Karpas-422 (cell line): Measurements from ENCODE around the gene SOCS1. TPM values are rescaled to one million over a fixed set of nuclear protein-coding genes. Genes with fewer than 3 reads are reported as not detected.

Experiments
- DNase-seq: peaks from one replicate; pipeline ENCODE4 v3.0.0-alpha.2; 2015
- H2AFZ ChIP-seq: fragments of 200-600 bp; sonication (generic); 2 replicates; pipeline ENCODE4 v1.6.1; 2014; ENCODE audit warnings: antibody characterized with exemption, low read length, mixed read lengths
- H3K27ac ChIP-seq: fragments of 200-600 bp; sonication (generic); 2 replicates; pipeline ENCODE4 v1.5.1; 2014; ENCODE audit warnings: mild to moderate bottlenecking, low read length, moderate library complexity
- H3K27me3 ChIP-seq: fragments of 200-600 bp; sonication (generic); 2 replicates; pipeline ENCODE4 v1.6.1; 2014; ENCODE audit warnings: low read length, mixed read lengths
- H3K36me3 ChIP-seq: fragments of 200-600 bp; sonication (generic); 2 replicates; pipeline ENCODE4 v1.6.1; 2014; ENCODE audit warnings: low read length, mixed read lengths; ENCODE audit not compliant: insufficient read depth
- H3K4me1 ChIP-seq: fragments of 200-600 bp; sonication (generic); 2 replicates; pipeline ENCODE4 v1.6.1; 2014; ENCODE audit warnings: mild to moderate bottlenecking, low read length, mixed read lengths
- H3K4me2 ChIP-seq: fragments of 200-600 bp; sonication (generic); 2 replicates; pipeline ENCODE4 v1.6.1; 2014; ENCODE audit warnings: low read length, low read depth, mild to moderate bottlenecking; ENCODE audit not compliant: poor library complexity, severe bottlenecking
- H3K4me3 ChIP-seq: fragments of 200-600 bp; sonication (generic); 2 replicates; pipeline ENCODE4 v1.5.1; 2014; ENCODE audit warnings: mild to moderate bottlenecking, antibody characterized with exemption, low read length, mixed read lengths
- H3K79me2 ChIP-seq: fragments of 200-600 bp; sonication (generic); 2 replicates; pipeline ENCODE4 v1.6.1; 2014; ENCODE audit warnings: mild to moderate bottlenecking, low read length, mixed read lengths
- H3K9ac ChIP-seq: fragments of 200-600 bp; sonication (generic); 2 replicates; pipeline ENCODE4 v1.6.0; 2014; ENCODE audit warnings: low read length
- H3K9me2 ChIP-seq: fragments of 200-600 bp; sonication (generic), shearing (Covaris generic); replicated peaks from 2 replicates; pipeline ENCODE4 v1.6.0; 2014; ENCODE audit warnings: mild to moderate bottlenecking, low read length, moderate library complexity; ENCODE audit not compliant: insufficient read depth
- H3K9me3 ChIP-seq: fragments of 300-700, 200-600 bp; sonication (generic); 2 replicates; pipeline ENCODE4 v1.6.1; 2014; ENCODE audit warnings: low read length, mixed read lengths
- H4K20me1 ChIP-seq: fragments of 200-600 bp; sonication (generic); 2 replicates; pipeline ENCODE4 v1.6.1; 2014; ENCODE audit warnings: mild to moderate bottlenecking, antibody characterized with exemption, low read length, low read depth; ENCODE audit not compliant: insufficient read depth
- small RNA-seq: library from RNA; depleted of rRNA; stranded (forward); fragments of <200 nt; gene quantifications from one replicate; pipeline ENCODE3, GENCODE V24; 2014
- total RNA-seq: library from RNA; depleted of rRNA; stranded (reverse); fragments of >200 nt; shearing (Covaris generic); gene quantifications from 2 replicates; pipeline ENCODE4 v1.2.3, GENCODE V29; 2014; ENCODE audit warnings: low replicate concordance; rRNA removed

Gene SOCS1
- total RNA-seq, 1 experiment from 2014 or later, result 2.9 TPM

GRCh38 chr16:11204513-11205047 is 51.4 kb downstream of the SOCS1 start:
- H3K9me3 ChIP-seq, result peaks cover 6% of the 10 kb centered on the region
- no peak for DNase-seq
- H3K4me1 ChIP-seq, result peaks cover 36% of the 10 kb centered on the region
- no peak overlapping the region for H2AFZ ChIP-seq
- H3K4me2 ChIP-seq, result no peak overlapping the region
- H3K27ac ChIP-seq, result no peak overlapping the region
- no peaks in the 10 kb centered on the region for H3K79me2 ChIP-seq
- H3K36me3 ChIP-seq, result no peaks in the 10 kb centered on the region
- H4K20me1 ChIP-seq, result 0 out of 2 replicates have a peak, but pooled peaks cover 4% of the 10 kb centered on the region
- H3K4me3 ChIP-seq, result no peak overlapping the region
- no peak overlapping the region for H3K9ac ChIP-seq
- no peaks in the 10 kb centered on the region for H3K9me2 ChIP-seq
- no peaks in the 10 kb centered on the region; the same call in 1 of the 2 replicates for H3K27me3 ChIP-seq

Small RNA genes lying within 50 kb of the gene (small RNA-seq; reads per million reads assigned to genes)
- not detected for gene RF00554

Other genes with a start within 250 kb of the SOCS1 start
- gene TNP2, start 13.1 kb upstream of the SOCS1 start, total RNA-seq, result not detected in 2 replicates
- gene PRM3, start 17.4 kb upstream of the SOCS1 start, total RNA-seq, result not detected in 2 replicates
- not detected in 2 replicates for gene PRM2, start 20.3 kb upstream of the SOCS1 start, total RNA-seq
- gene PRM1, start 25.1 kb upstream of the SOCS1 start, total RNA-seq, result not detected in 2 replicates
- 19.4 and 45.2 TPM in 2 replicates for gene RMI2, start 89.3 kb upstream of the SOCS1 start, total RNA-seq